A673 (cell line): ENCODE measurements around the gene BACH2.

Experiments used
- EZH2 ChIP-seq: fragments of 200-600 bp; sonication (generic); IDR thresholded peaks from 2 replicates; pipeline ENCODE4 v1.6.1; 2017; ENCODE audit warnings: borderline replicate concordance, low read depth, mild to moderate bottlenecking, mixed read lengths, antibody characterized with exemption, low read length; ENCODE audit not compliant: poor library complexity, severe bottlenecking
- TF ChIP-seq, protein P1 (sequence below): fragments of 300-800, 200-600 bp; sonication (generic); conservative IDR thresholded peaks from 2 replicates; pipeline ENCODE4 v1.5.1; 2017; ENCODE audit warnings: low read depth, mild to moderate bottlenecking, antibody characterized with exemption, low read length, moderate library complexity, mixed read lengths

GRCh38 chr6:90222724-90223198, 73.9 kb downstream of the BACH2 start:
- TF ChIP-seq EZH2: no peak
- TF ChIP-seq, protein P1, sequence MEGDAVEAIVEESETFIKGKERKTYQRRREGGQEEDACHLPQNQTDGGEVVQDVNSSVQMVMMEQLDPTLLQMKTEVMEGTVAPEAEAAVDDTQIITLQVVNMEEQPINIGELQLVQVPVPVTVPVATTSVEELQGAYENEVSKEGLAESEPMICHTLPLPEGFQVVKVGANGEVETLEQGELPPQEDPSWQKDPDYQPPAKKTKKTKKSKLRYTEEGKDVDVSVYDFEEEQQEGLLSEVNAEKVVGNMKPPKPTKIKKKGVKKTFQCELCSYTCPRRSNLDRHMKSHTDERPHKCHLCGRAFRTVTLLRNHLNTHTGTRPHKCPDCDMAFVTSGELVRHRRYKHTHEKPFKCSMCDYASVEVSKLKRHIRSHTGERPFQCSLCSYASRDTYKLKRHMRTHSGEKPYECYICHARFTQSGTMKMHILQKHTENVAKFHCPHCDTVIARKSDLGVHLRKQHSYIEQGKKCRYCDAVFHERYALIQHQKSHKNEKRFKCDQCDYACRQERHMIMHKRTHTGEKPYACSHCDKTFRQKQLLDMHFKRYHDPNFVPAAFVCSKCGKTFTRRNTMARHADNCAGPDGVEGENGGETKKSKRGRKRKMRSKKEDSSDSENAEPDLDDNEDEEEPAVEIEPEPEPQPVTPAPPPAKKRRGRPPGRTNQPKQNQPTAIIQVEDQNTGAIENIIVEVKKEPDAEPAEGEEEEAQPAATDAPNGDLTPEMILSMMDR: no peak
